K562 (cell line): ENCODE measurements around the gene RCOR2. TPM values are rescaled to one million over a fixed set of nuclear protein-coding genes. Genes with fewer than 3 reads are reported as not detected.

Experiments used
- CREBBP ChIP-seq: IDR thresholded peaks from one replicate; pipeline ENCODE4 v1.6.1; 2012; ENCODE audit warnings: low read depth, mild to moderate bottlenecking, control low read depth, inconsistent platforms, low read length
- GABPA ChIP-seq: fragments of 200-800 bp; sonication (Bioruptor generic); conservative IDR thresholded peaks from 2 replicates; pipeline ENCODE4 v1.6.1; 2016; ENCODE audit warnings: low read depth, missing genetic modification characterization, missing compliant biosample characterization
- MAX ChIP-seq: sonication (generic); formaldehyde crosslinking; IDR thresholded peaks from 2 replicates; pipeline ENCODE4 v1.9.0; 2022; ENCODE audit warnings: mild to moderate bottlenecking, missing genetic modification reagents
- RB1 ChIP-seq: fragments of 450-650 bp; IDR thresholded peaks from 2 replicates; pipeline ENCODE4 v1.6.1; 2017; ENCODE audit warnings: low read depth, mild to moderate bottlenecking
- USF2 ChIP-seq: sonication (generic); formaldehyde crosslinking; IDR thresholded peaks from 2 replicates; pipeline ENCODE4 v1.5.0; 2020; ENCODE audit warnings: missing genetic modification reagents
- ZBTB7A ChIP-seq: IDR thresholded peaks from 2 replicates; pipeline ENCODE4 v1.6.1; 2011; ENCODE audit warnings: low read depth, mild to moderate bottlenecking, low read length, moderate library complexity, borderline replicate concordance; ENCODE audit not compliant: control insufficient read depth
- ZEB2 ChIP-seq: fragments of 450-650 bp; IDR thresholded peaks from 2 replicates; pipeline ENCODE4 v1.6.1; 2016
- ZNF583 ChIP-seq: fragments of 250-450 bp; sonication (Bioruptor Pico); IDR thresholded peaks from 2 replicates; pipeline ENCODE4 v1.4.0; 2020
- polyA plus RNA-seq, 8 experiments: library from polyadenylated mRNA; depleted of rRNA in 4 of 8; stranded (reverse) in 5 of 8; unstranded in 3 of 8; fragments of >200 nt; fragmentation: Nextera tagmentation in 2 of 8; fragmentation: Illumina TruSeq in 1 of 8; extraction: Ambion mirVana in 2 of 8; extraction: Trizol in 1 of 8; gene quantifications; 2 replicates each; pipeline versions ENCODE4 v1.2.1 to v1.2.3, GENCODE V29; 2011 to 2014; ENCODE audit warnings: inconsistent platforms in 1 of 8, missing spikeins in 1 of 8
- total RNA-seq, 7 experiments: library from RNA; depleted of rRNA in 6 of 7; stranded (reverse); fragments of >200 nt in 6 of 7; fragmentation: Illumina TruSeq in 2 of 7; extraction: Trizol in 2 of 7; gene quantifications; 2 replicates each; pipeline versions ENCODE4 v1.2.1 to v1.2.3, GENCODE V29; 2011 to 2021; ENCODE audit warnings: low replicate concordance in 1 of 7
- TF ChIP-seq, protein P1 (sequence below): fragments of 450-650 bp; IDR thresholded peaks from 2 replicates; pipeline ENCODE4 v1.6.1; 2017; ENCODE audit warnings: mild to moderate bottlenecking, moderate library complexity

Gene RCOR2
- total and polyA plus RNA-seq, 9 of the 15 experiments (the other 6 are each of a cell fraction or from before 2014, with no cell fraction given): 0.04 to 6.5 (median 2.5) TPM; not detected in 1

- TF ChIP-seq USF2 (peak; percentile 44), MAX (CRISPR knock-in tag) (peak; percentile 19; the same call in 1 of the 2 replicates), CREBBP (no peak), GABPA (tag) (no peak), RB1 (peak; percentile 56; the same call in 1 of the 2 replicates), ZEB2 (no peak), ZNF583 (CRISPR knock-in tag) (0 out of 2 replicates have a peak, but pooled peaks have one; percentile 12), ZBTB7A (peak; percentile 69; the same call in 1 of the 2 replicates)
- TF ChIP-seq, protein P1, sequence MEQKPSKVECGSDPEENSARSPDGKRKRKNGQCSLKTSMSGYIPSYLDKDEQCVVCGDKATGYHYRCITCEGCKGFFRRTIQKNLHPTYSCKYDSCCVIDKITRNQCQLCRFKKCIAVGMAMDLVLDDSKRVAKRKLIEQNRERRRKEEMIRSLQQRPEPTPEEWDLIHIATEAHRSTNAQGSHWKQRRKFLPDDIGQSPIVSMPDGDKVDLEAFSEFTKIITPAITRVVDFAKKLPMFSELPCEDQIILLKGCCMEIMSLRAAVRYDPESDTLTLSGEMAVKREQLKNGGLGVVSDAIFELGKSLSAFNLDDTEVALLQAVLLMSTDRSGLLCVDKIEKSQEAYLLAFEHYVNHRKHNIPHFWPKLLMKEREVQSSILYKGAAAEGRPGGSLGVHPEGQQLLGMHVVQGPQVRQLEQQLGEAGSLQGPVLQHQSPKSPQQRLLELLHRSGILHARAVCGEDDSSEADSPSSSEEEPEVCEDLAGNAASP: no peak
Measured at GRCh38 chr11:63919267-63920125, 2.5 kb upstream of the RCOR2 start (continued).
